ENCODE data around the gene STX8.
"Not testable (repeated sequence)": the region's sequence is repeated elsewhere in the genome, so short reads cannot be mapped to it uniquely, and the experiment has no call there.

STX8 gene

GRCh38 chr17:9467518-9467917 is 108.1 kb downstream of the STX8 start:
- Histone ChIP-seq H3K36me3 (ENCODE audit: insufficient read depth, low read length) (no peaks in the 10 kb centered on the region), H3K9me3 (ENCODE audit: control insufficient read depth, insufficient read depth, low read length) (no peaks in the 10 kb centered on the region), H3K9ac (ENCODE audit: low read depth, low read length) (no peak overlapping the region), H3K4me1 (ENCODE audit: insufficient read depth, low read length) (0 out of 2 replicates have a peak, but pooled peaks cover 7% of the 10 kb centered on the region)

DNA sequence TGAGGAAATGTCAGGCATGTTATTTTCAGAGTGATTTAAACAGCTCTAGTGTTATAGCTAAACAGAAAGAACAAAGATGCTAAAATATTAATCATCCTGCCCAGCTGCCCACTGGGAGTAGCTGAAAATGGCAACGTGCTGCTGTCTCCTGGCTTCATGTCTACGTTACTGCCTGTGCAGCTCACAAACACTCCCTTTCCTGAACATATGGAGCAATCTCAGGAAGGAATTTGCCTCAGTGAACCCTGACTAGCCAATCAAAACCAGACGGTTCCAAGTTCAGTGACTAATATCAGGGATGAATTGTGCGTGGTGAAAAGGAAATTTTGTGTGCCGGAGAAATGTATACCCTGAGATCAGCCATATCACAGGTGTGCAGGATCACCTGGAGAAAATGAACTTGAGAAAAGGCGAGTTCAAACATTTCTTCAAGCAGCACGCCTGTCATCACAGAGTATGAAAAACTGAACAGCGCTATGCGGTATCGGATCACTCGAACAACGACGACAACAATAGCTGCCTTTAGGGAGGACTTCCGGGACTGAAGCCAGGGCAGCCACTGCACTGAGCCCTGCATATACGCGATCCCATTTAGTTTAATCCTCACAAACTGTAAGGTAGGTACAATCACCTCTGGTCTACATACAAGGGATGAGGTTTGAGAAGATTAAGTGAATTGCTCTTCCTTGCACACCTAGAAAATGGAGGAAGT is 110.3 kb downstream of the STX8 start:
- Histone ChIP-seq H3K9me3 (ENCODE audit: control insufficient read depth, insufficient read depth, low read length) (no peaks in the 10 kb centered on the region), H3K9ac (ENCODE audit: low read depth, low read length) (no peak overlapping the region), H3K4me1 (ENCODE audit: insufficient read depth, low read length) (0 out of 2 replicates have a peak, but pooled peaks cover 5% of the 10 kb centered on the region), H3K36me3 (ENCODE audit: insufficient read depth, low read length) (no peaks in the 10 kb centered on the region)

- Histone ChIP-seq H3K36me3 (ENCODE audit: insufficient read depth, low read length) (no peaks in the 10 kb centered on the region), H3K4me1 (ENCODE audit: insufficient read depth, low read length) (no peaks in the 10 kb centered on the region), H3K9me3 (ENCODE audit: control insufficient read depth, insufficient read depth, low read length) (no peaks in the 10 kb centered on the region), H3K9ac (ENCODE audit: low read depth, low read length) (no peak overlapping the region)
These were observed 118.6 kb downstream of the STX8 start for GRCh38 chr17:9457005-9457404.

GRCh38 chr17:9456330-9456729 is 119.3 kb downstream of the STX8 start:
- no peaks in the 10 kb centered on the region for H3K9me3 ChIP-seq (ENCODE audit: control insufficient read depth, insufficient read depth, low read length)
- no peak overlapping the region for H3K9ac ChIP-seq (ENCODE audit: low read depth, low read length)
- no peaks in the 10 kb centered on the region for H3K36me3 ChIP-seq (ENCODE audit: insufficient read depth, low read length)
- H3K4me1 ChIP-seq (ENCODE audit: insufficient read depth, low read length), result no peaks in the 10 kb centered on the region

DNA sequence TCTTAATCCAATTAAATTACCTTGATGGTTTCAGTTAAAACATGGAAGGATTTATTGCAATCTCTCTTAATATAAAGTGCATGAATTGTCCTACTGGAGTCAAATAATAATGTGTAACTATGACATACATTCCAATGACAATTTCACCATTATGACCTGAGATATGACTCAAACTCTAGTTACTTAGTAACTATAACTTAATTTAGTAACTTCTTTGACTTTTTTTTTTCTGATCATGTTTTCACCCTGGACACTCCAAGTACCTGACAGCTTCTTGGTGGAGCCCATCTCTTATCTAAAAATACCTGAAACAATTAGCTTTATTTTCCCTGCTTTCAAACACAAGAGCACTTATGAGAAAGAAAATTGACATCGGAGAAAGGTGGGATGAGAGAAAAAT is 123.7 kb downstream of the STX8 start:
- H3K9ac ChIP-seq (ENCODE audit: low read depth, low read length), result no peak overlapping the region
- H3K9me3 ChIP-seq (ENCODE audit: control insufficient read depth, insufficient read depth, low read length), result no peaks in the 10 kb centered on the region
- no peaks in the 10 kb centered on the region for H3K4me1 ChIP-seq (ENCODE audit: insufficient read depth, low read length)
- no peaks in the 10 kb centered on the region for H3K36me3 ChIP-seq (ENCODE audit: insufficient read depth, low read length)

DNA sequence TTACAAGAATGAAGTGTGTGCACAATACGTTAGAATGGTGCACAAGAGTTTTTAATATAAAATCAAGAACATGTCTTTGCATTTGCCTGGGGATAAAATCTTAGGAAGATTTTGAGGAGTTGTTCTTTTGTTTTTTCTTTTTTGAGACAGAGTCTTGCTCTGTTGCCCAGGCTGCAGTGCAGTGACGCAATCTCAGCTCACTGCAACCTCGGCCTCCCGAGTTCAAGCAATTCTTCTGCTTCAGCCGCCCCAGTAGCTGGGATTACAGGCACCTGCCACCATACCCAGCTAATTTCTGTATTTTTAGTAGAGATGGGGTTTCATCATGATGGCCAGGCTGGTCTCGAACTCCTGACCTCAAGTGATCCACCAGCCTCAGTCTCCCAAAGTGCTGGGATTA is 128.3 kb downstream of the STX8 start:
- not testable (repeated sequence) for H3K9ac ChIP-seq (ENCODE audit: low read depth, low read length); H3K36me3 ChIP-seq (ENCODE audit: insufficient read depth, low read length); H3K4me1 ChIP-seq (ENCODE audit: insufficient read depth, low read length); H3K9me3 ChIP-seq (ENCODE audit: control insufficient read depth, insufficient read depth, low read length)

- Histone ChIP-seq H3K4me1 (ENCODE audit: insufficient read depth, low read length) (no peaks in the 10 kb centered on the region), H3K9me3 (ENCODE audit: control insufficient read depth, insufficient read depth, low read length) (no peaks in the 10 kb centered on the region), H3K36me3 (ENCODE audit: insufficient read depth, low read length) (no peaks in the 10 kb centered on the region; the same call in 1 of the 2 replicates), H3K9ac (ENCODE audit: low read depth, low read length) (no peak overlapping the region)
These were observed 129.1 kb downstream of the STX8 start for GRCh38 chr17:9446528-9446927.

DNA sequence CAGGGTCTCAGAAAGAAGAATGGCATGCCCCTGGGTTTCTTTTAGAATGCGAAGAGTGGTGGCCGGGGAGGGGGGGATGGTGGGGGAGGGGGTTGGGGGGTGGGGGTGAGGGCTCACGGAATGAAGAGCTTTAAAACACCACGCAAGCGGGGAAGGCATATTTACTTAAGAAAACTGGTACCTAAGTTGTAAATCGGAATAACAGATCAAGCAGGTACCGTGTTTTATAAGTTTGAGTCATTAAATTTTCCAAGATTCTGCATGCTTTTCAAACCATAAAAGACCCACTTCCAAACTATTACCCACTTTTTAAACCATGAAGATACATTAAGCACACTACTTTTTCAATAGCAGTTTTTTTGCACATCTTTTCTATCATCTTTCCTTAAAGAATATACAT is 130.2 kb downstream of the STX8 start:
- no peaks in the 10 kb centered on the region for H3K9me3 ChIP-seq (ENCODE audit: control insufficient read depth, insufficient read depth, low read length)
- no peak overlapping the region for H3K9ac ChIP-seq (ENCODE audit: low read depth, low read length)
- H3K4me1 ChIP-seq (ENCODE audit: insufficient read depth, low read length), result no peaks in the 10 kb centered on the region
- no peaks in the 10 kb centered on the region; the same call in 1 of the 2 replicates for H3K36me3 ChIP-seq (ENCODE audit: insufficient read depth, low read length)

DNA sequence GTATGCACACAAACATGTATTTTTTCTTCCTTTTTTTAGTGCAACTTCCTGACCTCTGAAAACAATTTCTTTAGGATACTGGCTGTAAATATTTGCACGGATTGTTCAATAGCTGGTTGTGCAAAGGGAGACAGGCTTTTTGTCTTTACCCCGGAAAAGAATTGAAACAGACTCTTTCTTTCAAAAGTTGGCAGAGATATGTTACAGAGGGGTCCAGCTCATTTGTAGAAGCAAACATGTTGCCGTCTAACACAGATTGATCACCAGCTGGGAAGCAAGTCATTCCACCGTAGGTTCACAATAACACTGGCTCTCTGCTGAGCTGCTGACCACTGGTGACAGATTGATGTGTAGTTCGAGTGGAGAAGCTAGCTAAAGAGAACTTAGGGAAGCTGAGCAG is 130.9 kb downstream of the STX8 start:
- Histone ChIP-seq H3K4me1 (ENCODE audit: insufficient read depth, low read length) (no peaks in the 10 kb centered on the region), H3K9ac (ENCODE audit: low read depth, low read length) (no peak overlapping the region), H3K36me3 (ENCODE audit: insufficient read depth, low read length) (no peaks in the 10 kb centered on the region; the same call in 1 of the 2 replicates), H3K9me3 (ENCODE audit: control insufficient read depth, insufficient read depth, low read length) (no peaks in the 10 kb centered on the region)

DNA sequence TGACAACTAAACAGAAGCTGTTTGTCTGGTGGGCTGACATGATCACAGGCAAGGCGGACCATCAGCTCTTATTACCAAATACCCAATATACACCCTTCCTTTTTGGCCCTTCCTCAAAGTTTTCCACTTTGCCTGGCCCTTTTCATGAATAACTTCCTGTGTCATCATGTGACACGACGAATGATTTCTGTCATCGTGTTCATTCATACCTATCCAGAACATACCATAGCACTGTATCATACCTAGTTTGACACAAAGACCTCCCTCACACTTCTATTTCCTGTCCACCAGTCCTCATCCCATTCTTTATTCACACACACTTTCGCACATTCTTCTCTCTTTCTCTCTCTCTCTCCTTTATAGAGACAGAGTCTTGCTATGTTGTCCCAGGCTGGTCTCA is 131.8 kb downstream of the STX8 start:
- Histone ChIP-seq H3K9me3 (ENCODE audit: control insufficient read depth, insufficient read depth, low read length) (no peaks in the 10 kb centered on the region), H3K9ac (ENCODE audit: low read depth, low read length) (no peak overlapping the region), H3K4me1 (ENCODE audit: insufficient read depth, low read length) (no peaks in the 10 kb centered on the region), H3K36me3 (ENCODE audit: insufficient read depth, low read length) (no peaks in the 10 kb centered on the region; the same call in 1 of the 2 replicates)

DNA sequence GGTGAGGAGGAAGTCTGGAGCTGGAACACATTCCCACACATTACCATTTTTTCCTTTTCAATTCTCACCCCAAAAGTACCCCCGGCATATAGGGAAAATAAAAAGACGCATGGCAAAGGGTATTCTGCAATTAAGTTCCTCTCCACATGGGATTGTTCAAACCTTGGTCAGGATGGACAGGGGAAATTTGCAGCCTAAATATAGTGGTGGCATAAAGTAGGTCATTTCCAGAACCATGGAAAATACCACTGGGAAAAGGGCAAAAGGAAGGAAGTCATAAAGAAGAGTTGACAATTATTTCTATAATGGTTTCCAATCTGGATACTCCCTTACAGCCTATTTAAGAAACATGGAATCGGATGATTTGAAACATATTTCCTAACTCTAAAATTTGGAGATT is 135.8 kb downstream of the STX8 start:
- H3K9ac ChIP-seq (ENCODE audit: low read depth, low read length), result no peak overlapping the region
- peaks cover 7% of the 10 kb centered on the region; the same call in 1 of the 2 replicates for H3K4me1 ChIP-seq (ENCODE audit: insufficient read depth, low read length)
- no peaks in the 10 kb centered on the region for H3K9me3 ChIP-seq (ENCODE audit: control insufficient read depth, insufficient read depth, low read length)
- no peaks in the 10 kb centered on the region; the same call in 1 of the 2 replicates for H3K36me3 ChIP-seq (ENCODE audit: insufficient read depth, low read length)

- Histone ChIP-seq H3K4me1 (ENCODE audit: insufficient read depth, low read length) (peaks cover 7% of the 10 kb centered on the region; the same call in 1 of the 2 replicates), H3K9ac (ENCODE audit: low read depth, low read length) (no peak overlapping the region; the same call in 1 of the 2 replicates), H3K36me3 (ENCODE audit: insufficient read depth, low read length) (no peaks in the 10 kb centered on the region)
These were observed 139.0 kb downstream of the STX8 start for GRCh38 chr17:9436630-9437029.

DNA sequence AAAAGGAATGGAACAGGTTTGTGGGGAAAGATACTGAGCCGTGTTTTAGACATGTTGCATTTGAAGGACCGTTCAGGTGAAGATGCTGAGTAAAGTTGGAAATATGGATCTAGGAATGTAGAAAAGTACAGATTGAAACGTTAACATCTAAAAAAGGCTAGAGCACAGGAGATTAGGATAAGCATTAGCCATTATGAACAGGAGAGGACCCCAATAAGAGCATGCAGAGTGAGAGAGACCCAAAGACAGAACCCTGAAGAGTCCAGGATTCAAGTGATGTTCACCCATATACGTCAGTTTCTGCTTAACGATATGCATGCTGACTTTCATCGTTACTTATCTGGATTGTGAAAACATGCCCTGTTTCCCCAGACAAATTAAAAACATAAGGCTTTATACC is 140.5 kb downstream of the STX8 start:
- Histone ChIP-seq H3K9me3 (ENCODE audit: control insufficient read depth, insufficient read depth, low read length) (no peaks in the 10 kb centered on the region), H3K9ac (ENCODE audit: low read depth, low read length) (no peak overlapping the region), H3K36me3 (ENCODE audit: insufficient read depth, low read length) (no peaks in the 10 kb centered on the region), H3K4me1 (ENCODE audit: insufficient read depth, low read length) (peaks cover 7% of the 10 kb centered on the region; the same call in 1 of the 2 replicates)

More at GRCh38 chr17:9436630-9437029, 139.0 kb downstream of the STX8 start:
- no peaks in the 10 kb centered on the region for H3K9me3 ChIP-seq (ENCODE audit: control insufficient read depth, insufficient read depth, low read length)

- Histone ChIP-seq H3K9me3 (ENCODE audit: control insufficient read depth, insufficient read depth, low read length) (no peaks in the 10 kb centered on the region), H3K4me1 (ENCODE audit: insufficient read depth, low read length) (peaks cover 7% of the 10 kb centered on the region; the same call in 1 of the 2 replicates), H3K9ac (ENCODE audit: low read depth, low read length) (no peak overlapping the region), H3K36me3 (ENCODE audit: insufficient read depth, low read length) (no peaks in the 10 kb centered on the region)
These were observed 141.0 kb downstream of the STX8 start for GRCh38 chr17:9434642-9435057.

DNA sequence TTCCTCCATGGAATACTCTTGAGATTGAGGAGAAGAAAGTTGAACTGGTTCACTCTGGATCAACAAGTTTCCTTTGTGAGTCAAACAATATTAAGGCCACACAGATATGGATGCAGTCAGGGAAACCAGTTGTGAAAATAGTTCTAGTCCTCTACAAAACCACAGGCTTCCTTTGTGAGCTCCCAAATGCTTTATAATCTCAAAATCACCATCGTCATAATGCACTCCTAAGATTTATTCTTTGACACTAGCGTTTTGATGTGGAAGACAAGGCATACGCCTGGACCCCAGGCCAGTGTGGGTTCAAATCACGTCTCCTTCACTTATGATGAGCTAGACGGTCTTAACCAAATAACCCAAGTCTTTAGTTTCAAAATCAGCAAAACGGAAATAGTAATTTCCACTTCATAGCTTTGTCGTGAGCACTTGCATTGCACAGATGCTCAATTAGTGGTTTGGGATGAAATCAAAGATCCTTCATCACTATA is 142.6 kb downstream of the STX8 start:
- no peaks in the 10 kb centered on the region for H3K9me3 ChIP-seq (ENCODE audit: control insufficient read depth, insufficient read depth, low read length)
- H3K36me3 ChIP-seq (ENCODE audit: insufficient read depth, low read length), result no peaks in the 10 kb centered on the region
- peaks cover 7% of the 10 kb centered on the region; the same call in 1 of the 2 replicates for H3K4me1 ChIP-seq (ENCODE audit: insufficient read depth, low read length)
- no peak overlapping the region for H3K9ac ChIP-seq (ENCODE audit: low read depth, low read length)

Measured in ES-I3 (cell line).